H1 (cell line): ENCODE results near the gene IRF7. TPM values are rescaled to one million over a fixed set of nuclear protein-coding genes. Genes with fewer than 3 reads are reported as not detected.

Experiments used
- EP300 ChIP-seq, 2 experiments: IDR thresholded peaks; 1 replicate in 1 of 2; 2 replicates in 1 of 2; pipeline ENCODE4 v1.6.1; 2011 to 2012; ENCODE audit warnings: low read depth in 2 of 2, low read length in 2 of 2, mild to moderate bottlenecking in 2 of 2, borderline replicate concordance in 1 of 2, inconsistent platforms in 1 of 2, moderate library complexity in 1 of 2
- SIN3A ChIP-seq, 2 experiments: IDR thresholded peaks in 1 of 2; conservative IDR thresholded peaks in 1 of 2; 2 replicates each; pipeline ENCODE4 v1.6.1; 2011 to 2012; ENCODE audit warnings: low read length in 2 of 2, improper control_type of control experiment in 1 of 2, low read depth in 1 of 2, mild to moderate bottlenecking in 1 of 2
- SRF ChIP-seq: IDR thresholded peaks from 2 replicates; pipeline ENCODE4 v1.6.1; 2011; ENCODE audit warnings: mild to moderate bottlenecking, low read depth, low read length, moderate library complexity
- TAF7 ChIP-seq: optimal IDR thresholded peaks from 2 replicates; pipeline ENCODE3; 2011; ENCODE audit warnings: low read depth, mild to moderate bottlenecking, inconsistent platforms, low read length, moderate library complexity, borderline replicate concordance
- TEAD4 ChIP-seq: IDR thresholded peaks from 2 replicates; pipeline ENCODE4 v1.6.1; 2012; ENCODE audit warnings: low read depth, low read length, inconsistent platforms, mixed read lengths
- polyA plus RNA-seq, 7 experiments: library from polyadenylated mRNA; depleted of rRNA in 3 of 7; stranded (reverse) in 5 of 7; unstranded in 2 of 7; fragments of >200 nt in 5 of 7; fragments of 200-250 nt in 2 of 7; gene quantifications; 1 replicate in 5 of 7; 2 replicates in 1 of 7; 4 replicates in 1 of 7; pipeline versions ENCODE4 v1.2.1 to v1.2.3, GENCODE V29; 2011 to 2013; ENCODE audit warnings: missing spikeins in 2 of 7, mixed read lengths in 2 of 7
- total RNA-seq: library from RNA; stranded (reverse); fragmentation: NEBNext Ultra II Directional; extraction: Animal tissue kit (Norgen Biotek cat#: 25700); gene quantifications from 2 replicates; pipeline ENCODE4 v1.2.1, GENCODE V29; 2021

IRF7 gene
- total and polyA plus RNA-seq, 2 of the 8 experiments (the other 6 are each of a cell fraction or from before 2014, with no cell fraction given), result 9.1 to 9.6 TPM

DNA sequence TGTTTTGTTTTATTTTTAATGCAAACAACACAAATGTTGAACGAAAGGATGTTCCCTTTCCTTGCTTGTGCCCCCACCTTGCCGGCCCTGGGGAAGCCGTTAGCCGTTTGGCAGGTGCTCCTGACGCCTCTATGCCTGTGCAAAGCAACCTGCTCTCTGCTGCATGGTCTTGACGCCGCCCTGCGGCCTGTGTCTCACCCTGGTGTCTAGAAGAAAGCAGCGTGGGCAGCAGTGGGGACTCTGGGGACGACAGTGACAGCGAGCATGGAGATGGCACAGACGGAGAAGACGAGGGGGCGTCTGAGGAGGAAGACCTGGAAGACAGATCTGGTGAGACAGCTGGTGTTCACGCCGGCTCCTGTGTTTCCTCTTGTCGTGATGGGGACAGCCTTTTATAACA is 34.0 kb downstream of the IRF7 start (continued):
- TF ChIP-seq TAF7 (no peak), SIN3A (conservative IDR thresholded peaks at IDR 0.05 in 1 of 2, IDR thresholded peaks at IDR 0.05 in 1 of 2; ENCODE audit: low read depth in 1 of 2, low read length in 2 of 2) (no peak), TEAD4 (no peak), EP300 (IDR thresholded peaks at IDR 0.05; ENCODE audit: borderline replicate concordance in 1 of 2, low read depth in 2 of 2, low read length in 2 of 2) (no peak), SRF (no peak)
